PFSK-1 (cell line): ENCODE results near the gene SMTNL2.

Experiments
- FOXP2 ChIP-seq: optimal IDR thresholded peaks from 2 replicates; pipeline ENCODE3; 2011; ENCODE audit warnings: borderline replicate concordance, control low read depth, inconsistent platforms; ENCODE audit not compliant: insufficient read depth; ENCODE audit errors: extremely low read length, extremely low read depth
- POLR2AphosphoS5 ChIP-seq: IDR thresholded peaks from 2 replicates; pipeline ENCODE4 v1.6.1; 2012; ENCODE audit warnings: low read depth, mild to moderate bottlenecking, control low read depth, low read length, moderate library complexity
- SIN3A ChIP-seq: IDR thresholded peaks from 2 replicates; pipeline ENCODE4 v1.6.1; 2012; ENCODE audit warnings: mild to moderate bottlenecking, low read length, moderate library complexity, borderline replicate concordance; ENCODE audit not compliant: insufficient read depth
- TAF1 ChIP-seq: IDR thresholded peaks from 2 replicates; pipeline ENCODE4 v1.6.1; 2012; ENCODE audit warnings: low read length, control low read depth, borderline replicate concordance; ENCODE audit not compliant: insufficient read depth
- TF ChIP-seq, protein P1 (sequence below), 2 experiments: IDR thresholded peaks; 2 replicates each; pipeline versions ENCODE4 v1.6.1 to v1.8.0; 2011 to 2012; ENCODE audit warnings: low read depth in 2 of 2, low read length in 2 of 2, control low read depth in 1 of 2, inconsistent platforms in 1 of 2, mild to moderate bottlenecking in 1 of 2, moderate library complexity in 1 of 2; ENCODE audit not compliant: insufficient read depth in 1 of 2

The SMTNL2 gene

DNA sequence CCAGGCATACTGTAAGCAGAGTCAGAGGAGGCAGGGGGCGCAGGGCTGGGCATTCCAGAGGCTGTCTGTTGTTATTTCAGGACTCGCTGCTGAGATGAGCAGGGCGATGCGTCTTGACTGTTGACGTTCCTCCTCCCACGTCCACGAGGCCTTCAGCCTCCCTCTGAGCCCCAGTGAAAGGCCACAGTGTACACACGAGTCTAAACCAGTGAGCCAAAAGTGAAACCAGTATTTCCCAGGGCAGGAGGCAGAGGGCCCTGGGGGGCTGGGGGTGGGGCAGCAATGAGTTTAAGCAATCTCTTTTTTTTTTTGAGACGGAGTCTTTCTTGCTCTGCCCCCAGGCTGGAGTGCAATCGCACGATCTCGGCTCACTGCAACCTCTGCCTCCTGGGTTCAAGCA, 21.5 kb downstream of the SMTNL2 start:
- TF ChIP-seq TAF1 (no peak), FOXP2 (no peak), POLR2AphosphoS5 (no peak), SIN3A (no peak)
- TF ChIP-seq, protein P1, sequence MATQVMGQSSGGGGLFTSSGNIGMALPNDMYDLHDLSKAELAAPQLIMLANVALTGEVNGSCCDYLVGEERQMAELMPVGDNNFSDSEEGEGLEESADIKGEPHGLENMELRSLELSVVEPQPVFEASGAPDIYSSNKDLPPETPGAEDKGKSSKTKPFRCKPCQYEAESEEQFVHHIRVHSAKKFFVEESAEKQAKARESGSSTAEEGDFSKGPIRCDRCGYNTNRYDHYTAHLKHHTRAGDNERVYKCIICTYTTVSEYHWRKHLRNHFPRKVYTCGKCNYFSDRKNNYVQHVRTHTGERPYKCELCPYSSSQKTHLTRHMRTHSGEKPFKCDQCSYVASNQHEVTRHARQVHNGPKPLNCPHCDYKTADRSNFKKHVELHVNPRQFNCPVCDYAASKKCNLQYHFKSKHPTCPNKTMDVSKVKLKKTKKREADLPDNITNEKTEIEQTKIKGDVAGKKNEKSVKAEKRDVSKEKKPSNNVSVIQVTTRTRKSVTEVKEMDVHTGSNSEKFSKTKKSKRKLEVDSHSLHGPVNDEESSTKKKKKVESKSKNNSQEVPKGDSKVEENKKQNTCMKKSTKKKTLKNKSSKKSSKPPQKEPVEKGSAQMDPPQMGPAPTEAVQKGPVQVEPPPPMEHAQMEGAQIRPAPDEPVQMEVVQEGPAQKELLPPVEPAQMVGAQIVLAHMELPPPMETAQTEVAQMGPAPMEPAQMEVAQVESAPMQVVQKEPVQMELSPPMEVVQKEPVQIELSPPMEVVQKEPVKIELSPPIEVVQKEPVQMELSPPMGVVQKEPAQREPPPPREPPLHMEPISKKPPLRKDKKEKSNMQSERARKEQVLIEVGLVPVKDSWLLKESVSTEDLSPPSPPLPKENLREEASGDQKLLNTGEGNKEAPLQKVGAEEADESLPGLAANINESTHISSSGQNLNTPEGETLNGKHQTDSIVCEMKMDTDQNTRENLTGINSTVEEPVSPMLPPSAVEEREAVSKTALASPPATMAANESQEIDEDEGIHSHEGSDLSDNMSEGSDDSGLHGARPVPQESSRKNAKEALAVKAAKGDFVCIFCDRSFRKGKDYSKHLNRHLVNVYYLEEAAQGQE (IDR thresholded peaks at IDR 0.05; ENCODE audit: insufficient read depth in 1 of 2, low read depth in 2 of 2, low read length in 2 of 2), result no peak

DNA sequence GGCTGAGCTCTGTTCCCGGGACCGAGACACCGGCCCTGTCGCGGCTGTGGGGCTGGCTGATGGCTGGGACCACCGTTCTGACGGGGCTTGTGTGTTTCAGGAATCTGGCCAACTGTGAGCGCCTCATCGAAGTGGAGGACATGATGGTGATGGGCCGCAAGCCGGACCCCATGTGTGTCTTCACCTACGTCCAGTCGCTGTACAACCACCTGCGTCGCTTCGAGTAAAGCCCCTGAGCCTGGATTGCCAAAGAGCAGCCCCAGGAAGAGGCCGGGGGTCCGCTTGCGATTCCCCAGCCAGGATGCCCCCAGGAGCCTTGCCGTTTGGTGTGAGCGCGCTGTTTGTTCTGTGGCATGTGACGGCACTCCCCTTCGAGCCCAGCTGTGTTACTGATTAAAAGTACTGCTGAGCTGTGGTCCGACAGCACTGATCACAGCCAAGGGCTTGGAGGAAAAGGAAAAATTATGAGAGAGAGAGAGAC, 23.0 kb downstream of the SMTNL2 start:
- TF ChIP-seq POLR2AphosphoS5 (no peak), FOXP2 (no peak), SIN3A (no peak), TAF1 (no peak)
- TF ChIP-seq, protein P1 (IDR thresholded peaks at IDR 0.05; ENCODE audit: insufficient read depth in 1 of 2, low read depth in 2 of 2, low read length in 2 of 2), result no peak

DNA sequence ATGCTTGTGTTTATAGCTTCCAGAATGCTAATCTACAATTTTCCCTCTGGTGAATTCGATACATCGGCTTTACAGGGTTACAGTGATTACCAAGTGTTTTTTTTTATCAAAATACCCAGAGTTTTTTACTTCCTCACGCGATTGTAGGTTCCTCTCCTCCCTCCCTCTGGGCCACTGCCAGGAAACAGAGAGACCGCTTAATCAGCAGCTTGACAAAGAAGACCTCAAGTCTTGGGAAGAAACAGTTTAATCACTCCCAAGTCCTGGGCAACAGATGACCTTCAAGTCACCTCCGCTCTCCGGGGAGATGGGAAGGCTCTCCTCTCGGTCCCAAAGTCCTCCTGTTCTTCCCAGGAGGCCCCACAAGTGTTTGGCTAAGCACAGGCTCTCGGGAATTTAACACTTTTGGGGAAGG, 23.5 kb downstream of the SMTNL2 start:
- no peak for TF ChIP-seq TAF1
- TF ChIP-seq, protein P1 (IDR thresholded peaks at IDR 0.05; ENCODE audit: insufficient read depth in 1 of 2, low read depth in 2 of 2, low read length in 2 of 2), result no peak
- TF ChIP-seq FOXP2, result no peak
- TF ChIP-seq POLR2AphosphoS5, result no peak
- TF ChIP-seq SIN3A, result no peak

DNA sequence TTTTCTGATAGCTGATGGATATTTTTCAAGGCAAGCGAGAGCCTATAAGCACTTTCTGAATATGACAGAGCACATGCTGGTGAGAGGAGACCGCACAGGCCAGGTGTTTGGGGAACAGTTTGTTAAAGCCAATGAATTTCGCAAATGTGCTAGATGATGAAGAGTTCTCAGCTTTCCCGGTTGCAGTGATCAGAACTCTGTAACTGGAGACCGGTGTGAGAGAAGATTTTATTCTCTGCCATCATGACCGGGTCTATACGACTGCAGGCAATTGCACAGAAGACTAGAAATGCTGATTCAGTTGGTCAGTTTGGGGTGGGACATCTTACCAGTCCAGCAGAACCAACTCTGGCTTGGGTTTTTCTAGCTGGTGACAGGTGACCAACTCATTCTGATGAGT, 25.4 kb downstream of the SMTNL2 start:
- TF ChIP-seq FOXP2, result no peak
- TF ChIP-seq SIN3A, result no peak
- TF ChIP-seq TAF1, result no peak
- TF ChIP-seq POLR2AphosphoS5, result no peak
- TF ChIP-seq, protein P1 (IDR thresholded peaks at IDR 0.05; ENCODE audit: insufficient read depth in 1 of 2, low read depth in 2 of 2, low read length in 2 of 2), result no peak

DNA sequence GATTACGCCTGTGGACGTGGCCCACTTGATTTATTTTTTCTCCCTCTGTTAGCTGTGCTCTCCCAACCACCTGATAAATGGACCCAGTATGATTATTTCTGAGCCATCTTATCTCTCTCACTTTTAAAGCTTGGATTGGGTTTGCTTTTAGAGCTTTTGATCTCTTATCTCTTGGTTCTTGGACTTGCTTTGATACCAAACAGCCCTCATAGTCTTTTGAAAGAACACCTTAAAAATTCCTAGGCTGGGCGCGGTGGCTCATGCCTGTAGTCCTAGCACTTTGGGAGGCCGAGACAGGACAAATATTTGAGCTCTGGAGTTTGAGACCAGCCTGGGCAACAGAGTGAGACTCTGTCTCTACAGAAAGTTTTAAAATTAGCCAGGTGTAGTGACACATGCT, 25.8 kb downstream of the SMTNL2 start:
- TF ChIP-seq POLR2AphosphoS5, result no peak
- TF ChIP-seq FOXP2, result no peak
- TF ChIP-seq, protein P1 (IDR thresholded peaks at IDR 0.05; ENCODE audit: insufficient read depth in 1 of 2, low read depth in 2 of 2, low read length in 2 of 2), result no peak
- TF ChIP-seq SIN3A, result no peak
- TF ChIP-seq TAF1, result no peak
